Measurements from ENCODE around the gene PVALB.

Gene PVALB

GRCh38 chr22:36839356-36840073 is 22.7 kb upstream of the PVALB start:
- H3F3A ChIP-seq (ENCODE audit: control insufficient read depth, insufficient read depth), result no peaks in the 10 kb centered on the region
- H3K9me2 ChIP-seq (replicated peaks; ENCODE audit: control insufficient read depth, low read length), result no peaks in the 10 kb centered on the region
- H3K27ac ChIP-seq (ENCODE audit: low read depth, low read length), result no peak overlapping the region
- H3K27me3 ChIP-seq (ENCODE audit: control insufficient read depth, low read length), result 0 out of 2 replicates have a peak, but pooled peaks cover 3% of the 10 kb centered on the region
- no peaks in the 10 kb centered on the region for H3K79me2 ChIP-seq (ENCODE audit: control insufficient read depth, low read length)
- no peak overlapping the region for H3K4me2 ChIP-seq (ENCODE audit: low read length)
- no peaks in the 10 kb centered on the region for H3K4me1 ChIP-seq (ENCODE audit: control insufficient read depth, low read length)
- no peaks in the 10 kb centered on the region for H3K36me3 ChIP-seq (ENCODE audit: control insufficient read depth, low read length)
- H3K4me3 ChIP-seq (ENCODE audit: low read length), result no peak overlapping the region
- no peak for TF ChIP-seq CTCF (IDR thresholded peaks at IDR 0.05; ENCODE audit: low read depth, low read length, poor library complexity, severe bottlenecking)
- TF ChIP-seq EZH2phosphoT487 (IDR thresholded peaks at IDR 0.05; ENCODE audit: borderline replicate concordance, low read length), result no peak
- peaks cover 20% of the 10 kb centered on the region for H3K9me3 ChIP-seq (ENCODE audit: control insufficient read depth, insufficient read depth, low read length)
- no peaks in the 10 kb centered on the region for H4K20me1 ChIP-seq (ENCODE audit: control insufficient read depth, insufficient read depth, low read depth, low read length)

DNA sequence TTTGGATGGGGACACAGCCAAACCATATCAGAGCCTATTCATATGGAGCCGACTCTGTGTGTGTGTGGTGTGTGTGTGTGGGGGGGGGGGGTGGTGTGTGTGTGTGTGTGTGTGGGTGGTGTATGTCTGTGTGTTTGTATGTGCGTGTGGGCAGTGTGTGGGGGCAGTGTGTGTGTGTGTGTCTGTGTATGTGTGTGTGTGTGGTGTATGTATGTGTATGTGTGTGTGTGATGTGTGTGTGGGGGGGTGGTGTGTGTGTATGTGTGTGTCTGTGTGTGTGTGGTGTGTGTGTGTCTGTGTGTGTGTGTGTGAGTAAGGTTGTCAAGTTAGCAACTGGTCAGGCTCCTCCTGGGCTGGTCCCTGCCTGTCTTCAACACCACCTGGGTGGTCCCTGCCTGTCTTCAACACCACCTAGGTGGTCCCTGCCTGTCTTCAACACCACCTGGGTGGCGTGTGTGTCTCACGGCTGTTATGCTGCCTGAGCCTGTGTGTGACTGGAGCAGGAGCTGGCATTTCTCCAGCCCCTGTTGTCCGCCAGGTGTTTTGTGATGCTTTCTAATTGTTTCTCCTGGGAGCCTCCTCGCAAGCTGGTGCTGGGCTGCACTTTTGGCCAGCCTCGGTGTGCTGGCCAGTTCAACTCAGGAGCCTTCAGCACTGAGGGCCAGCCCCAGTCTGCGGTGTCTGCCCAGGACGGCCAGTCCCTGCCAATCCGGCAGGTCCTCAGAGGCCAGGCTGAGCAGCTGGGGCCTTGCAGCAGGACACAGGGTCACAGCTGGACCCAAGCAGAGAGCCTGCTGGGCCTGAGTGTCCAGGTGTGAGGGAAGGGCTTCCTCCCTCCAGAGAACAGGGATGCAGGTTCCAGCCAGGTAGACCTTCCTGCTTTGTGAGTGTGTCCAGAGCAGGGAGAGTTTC is 21.5 kb upstream of the PVALB start:
- Histone ChIP-seq H3K4me1 (ENCODE audit: control insufficient read depth, low read length) (peaks cover 3% of the 10 kb centered on the region), H3K4me3 (ENCODE audit: low read length) (no peak overlapping the region), H3K79me2 (ENCODE audit: control insufficient read depth, low read length) (no peaks in the 10 kb centered on the region), H3K36me3 (ENCODE audit: control insufficient read depth, low read length) (peaks cover 3% of the 10 kb centered on the region; the same call in 1 of the 2 replicates), H3K27ac (ENCODE audit: low read depth, low read length) (no peak overlapping the region), H3K9me3 (ENCODE audit: control insufficient read depth, insufficient read depth, low read length) (peaks cover 26% of the 10 kb centered on the region), H4K20me1 (ENCODE audit: control insufficient read depth, insufficient read depth, low read depth, low read length) (no peaks in the 10 kb centered on the region), H3K4me2 (ENCODE audit: low read length) (no peak overlapping the region), H3K27me3 (ENCODE audit: control insufficient read depth, low read length) (0 out of 2 replicates have a peak, but pooled peaks cover 3% of the 10 kb centered on the region), H3K9me2 (replicated peaks; ENCODE audit: control insufficient read depth, low read length) (no peaks in the 10 kb centered on the region), H3F3A (ENCODE audit: control insufficient read depth, insufficient read depth) (no peaks in the 10 kb centered on the region)
- no peak for TF ChIP-seq CTCF (IDR thresholded peaks at IDR 0.05; ENCODE audit: low read depth, low read length, poor library complexity, severe bottlenecking)
- TF ChIP-seq EZH2phosphoT487 (IDR thresholded peaks at IDR 0.05; ENCODE audit: borderline replicate concordance, low read length), result no peak

DNA sequence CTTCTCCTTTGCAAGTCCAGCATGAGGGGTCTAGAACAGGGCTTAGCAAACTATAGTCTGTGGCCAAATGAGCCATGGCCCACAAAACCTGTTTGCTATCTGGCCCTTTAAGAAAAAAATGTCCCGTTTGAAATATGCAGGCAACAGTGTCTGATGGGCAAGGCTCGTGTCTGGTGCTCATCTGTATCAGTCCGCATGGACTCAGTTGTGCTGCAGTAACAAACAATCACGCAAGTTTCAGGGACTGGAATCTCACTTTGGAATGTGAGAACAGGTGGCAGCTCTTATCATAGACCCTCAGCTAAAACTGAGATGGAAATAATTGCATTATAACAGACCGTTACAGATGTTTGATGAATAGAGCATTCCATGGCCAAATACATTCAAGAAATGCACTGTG is 19.1 kb upstream of the PVALB start:
- peaks cover 29% of the 10 kb centered on the region for H3K9me3 ChIP-seq (ENCODE audit: control insufficient read depth, insufficient read depth, low read length)
- peaks cover 24% of the 10 kb centered on the region for H3K4me1 ChIP-seq (ENCODE audit: control insufficient read depth, low read length)
- H3K27ac ChIP-seq (ENCODE audit: low read depth, low read length), result no peak overlapping the region
- no peaks in the 10 kb centered on the region for H3K79me2 ChIP-seq (ENCODE audit: control insufficient read depth, low read length)
- H3K4me2 ChIP-seq (ENCODE audit: low read length), result no peak overlapping the region
- H4K20me1 ChIP-seq (ENCODE audit: control insufficient read depth, insufficient read depth, low read depth, low read length), result no peaks in the 10 kb centered on the region
- no peak for TF ChIP-seq EZH2phosphoT487 (IDR thresholded peaks at IDR 0.05; ENCODE audit: borderline replicate concordance, low read length)
- TF ChIP-seq CTCF (IDR thresholded peaks at IDR 0.05; ENCODE audit: low read depth, low read length, poor library complexity, severe bottlenecking), result no peak
- H3K9me2 ChIP-seq (replicated peaks; ENCODE audit: control insufficient read depth, low read length), result no peaks in the 10 kb centered on the region
- no peak overlapping the region for H3K4me3 ChIP-seq (ENCODE audit: low read length)
- no peaks in the 10 kb centered on the region for H3F3A ChIP-seq (ENCODE audit: control insufficient read depth, insufficient read depth)
- H3K27me3 ChIP-seq (ENCODE audit: control insufficient read depth, low read length), result no peaks in the 10 kb centered on the region
- H3K36me3 ChIP-seq (ENCODE audit: control insufficient read depth, low read length), result peaks cover 5% of the 10 kb centered on the region; the same call in 1 of the 2 replicates
